Liver (tissue), 3 donors: Measurements from ENCODE around the gene PFKFB4.

Experiments
- ATF3 ChIP-seq: IDR thresholded peaks from 2 replicates; pipeline ENCODE4 v1.6.1; 2016; ENCODE audit warnings: antibody characterized with exemption
- CTCF ChIP-seq: fragments of 150-350 bp; IDR thresholded peaks from 2 replicates; pipeline ENCODE4 v1.5.1; 2017; ENCODE audit warnings: improper control_type of control experiment, low read depth, low read length; ENCODE audit not compliant: missing input control
- JUND ChIP-seq, 2 donors: IDR thresholded peaks; 2 replicates each; pipeline ENCODE4 v1.6.1; 2016; ENCODE audit warnings: antibody characterized with exemption in 2 of 2
- REST ChIP-seq: IDR thresholded peaks from 2 replicates; pipeline ENCODE4 v1.6.1; 2016; ENCODE audit warnings: antibody characterized with exemption, mild to moderate bottlenecking
- donor health status: healthy.
- donor health status: healthy.

- TF ChIP-seq REST (no peak), ATF3 (no peak), JUND (IDR thresholded peaks at IDR 0.05) (no peak), CTCF (peak; percentile 62)
Measured at GRCh38 chr3:48507256-48508061, 49.1 kb downstream of the PFKFB4 start.
